OCI-LY7 (cell line): ENCODE data around the gene CEP131. TPM values are rescaled to one million over a fixed set of nuclear protein-coding genes. Genes with fewer than 3 reads are reported as not detected.

ENCODE experiments used
- BruUV-seq: library from RNA; stranded (reverse); fragments of 400-500 nt; replicated peaks from 2 replicates; lab custom pipeline; 2021; lab: Mats Ljungman, UMichigan
- CTCF ChIA-PET: fragments of 300-600 bp; sonication (Branson Sonifier 250); formaldehyde crosslinking; loops from one replicate; lab custom pipeline; 2022; ENCODE audit warnings: antibody characterized with exemption; ENCODE audit not compliant: unreplicated experiment; lab: Charles Lee
- POLR2A ChIA-PET: fragments of 300-600 bp; sonication (Branson Sonifier 250); formaldehyde crosslinking; loops from one replicate; lab custom pipeline; 2022; ENCODE audit warnings: antibody characterized with exemption; lab: Charles Lee
- DNase-seq: peaks from one replicate; pipeline ENCODE4 v3.0.0-alpha.2; 2015; ENCODE audit warnings: low spot score
- H2AFZ ChIP-seq: fragments of 200-600 bp; sonication (generic), shearing (Covaris generic); 2 replicates; pipeline ENCODE4 v1.6.1; 2014; ENCODE audit warnings: mild to moderate bottlenecking, antibody characterized with exemption, low read length, moderate library complexity
- H3K27ac ChIP-seq: fragments of 200-600 bp; sonication (generic); 2 replicates; pipeline ENCODE4 v1.5.1; 2014; ENCODE audit warnings: mixed run types, low read depth, mild to moderate bottlenecking, moderate library complexity, low read length, inconsistent platforms; ENCODE audit not compliant: poor library complexity, severe bottlenecking
- H3K36me3 ChIP-seq: fragments of 200-600 bp; sonication (generic); 2 replicates; pipeline ENCODE4 v1.6.1; 2014; ENCODE audit warnings: mild to moderate bottlenecking, antibody characterized with exemption, low read length, moderate library complexity, mixed read lengths; ENCODE audit not compliant: insufficient read depth
- H3K4me1 ChIP-seq: fragments of 200-600 bp; sonication (generic); 2 replicates; pipeline ENCODE4 v1.5.1; 2014; ENCODE audit warnings: mild to moderate bottlenecking, low read length; ENCODE audit not compliant: insufficient read depth, poor library complexity, severe bottlenecking
- H3K4me2 ChIP-seq: fragments of 200-600 bp; sonication (generic); 2 replicates; pipeline ENCODE4 v1.6.1; 2014; ENCODE audit warnings: mild to moderate bottlenecking, low read length
- H3K4me3 ChIP-seq: fragments of 200-600 bp; sonication (generic); 2 replicates; pipeline ENCODE4 v1.5.1; 2014; ENCODE audit warnings: mild to moderate bottlenecking, low read depth, low read length; ENCODE audit not compliant: poor library complexity, severe bottlenecking
- H3K79me2 ChIP-seq: fragments of 200-600 bp; sonication (generic); 2 replicates; pipeline ENCODE4 v1.6.1; 2016; ENCODE audit warnings: low read depth, mild to moderate bottlenecking, low read length, moderate library complexity, mixed read lengths; ENCODE audit not compliant: insufficient read depth
- H3K9me2 ChIP-seq: fragments of 200-600 bp; sonication (generic); 2 replicates; pipeline ENCODE4 v1.6.1; 2016; ENCODE audit warnings: mild to moderate bottlenecking, low read length, mixed read lengths; ENCODE audit not compliant: insufficient read depth
- H3K9me3 ChIP-seq: fragments of 200-600 bp; sonication (generic); 2 replicates; pipeline ENCODE4 v1.6.1; 2014; ENCODE audit warnings: mild to moderate bottlenecking, mixed run types, low read length, mixed read lengths
- H4K20me1 ChIP-seq: fragments of 200-600 bp; sonication (generic); 2 replicates; pipeline ENCODE4 v1.6.1; 2014; ENCODE audit warnings: mild to moderate bottlenecking, antibody characterized with exemption, low read length, moderate library complexity, mixed read lengths; ENCODE audit not compliant: insufficient read depth
- CTCF ChIP-seq: fragments of 200-600 bp; sonication (generic); conservative IDR thresholded peaks from 2 replicates; pipeline ENCODE4 v1.5.1; 2014; ENCODE audit warnings: mild to moderate bottlenecking, antibody characterized with exemption, low read length, moderate library complexity, mixed read lengths
- EZH2phosphoT487 ChIP-seq: fragments of 200-600 bp; sonication (generic); IDR thresholded peaks from 2 replicates; pipeline ENCODE4 v1.6.1; 2018; ENCODE audit warnings: low read depth, borderline replicate concordance, mild to moderate bottlenecking, mixed run types, antibody characterized with exemption, low read length, moderate library complexity, mixed read lengths
- intact Hi-C: fragments of 100-400 bp; cut with micrococcal nuclease; formaldehyde crosslinking; loops from one replicate; pipeline ENCODE4 v1.10.0; 2022; ENCODE audit not compliant: unreplicated experiment
- total RNA-seq, 2 experiments: library from RNA; depleted of rRNA in 1 of 2; stranded (reverse); fragments of >200 nt in 1 of 2; shearing (Covaris generic) in 1 of 2; gene quantifications; 2 replicates each; pipeline ENCODE4 v1.2.3, GENCODE V29; 2014 to 2022

Gene CEP131
- total RNA-seq, 2 experiments from 2014 or later: 32.9 to 38.6 TPM

GRCh38 chr17:81245665-81246342, 23.0 kb upstream of the CEP131 start:
- H2AFZ ChIP-seq: no peak overlapping the region
- H3K27ac ChIP-seq: no peak overlapping the region
- no peak overlapping the region for H3K4me3 ChIP-seq
- ChIA-PET POLR2A (no interaction called here), CTCF (no interaction called here)
- H3K4me2 ChIP-seq: no peak overlapping the region
- H3K36me3 ChIP-seq: peaks cover 47% of the 10 kb centered on the region
- no peak for DNase-seq
- H3K9me2 ChIP-seq: no peaks in the 10 kb centered on the region
- H3K4me1 ChIP-seq: peaks cover 44% of the 10 kb centered on the region
- BruUV-seq: no TSS peak
- no peaks in the 10 kb centered on the region for H3K9me3 ChIP-seq
- intact Hi-C loops: no loop called here
- H3K79me2 ChIP-seq: peaks cover 6% of the 10 kb centered on the region; the same call in 1 of the 2 replicates
- H4K20me1 ChIP-seq: peaks cover 5% of the 10 kb centered on the region; the same call in 1 of the 2 replicates
- TF ChIP-seq EZH2phosphoT487 (no peak), CTCF (no peak)

- intact Hi-C loops: no loop called here
- Histone ChIP-seq H4K20me1 (peaks cover 5% of the 10 kb centered on the region; the same call in 1 of the 2 replicates), H3K9me3 (no peaks in the 10 kb centered on the region), H3K4me1 (peaks cover 44% of the 10 kb centered on the region), H3K36me3 (peaks cover 47% of the 10 kb centered on the region), H3K9me2 (no peaks in the 10 kb centered on the region), H3K4me3 (no peak overlapping the region), H3K4me2 (no peak overlapping the region), H3K27ac (peak overlapping the region; percentile 23), H3K79me2 (peaks cover 13% of the 10 kb centered on the region), H2AFZ (no peak overlapping the region)
- BruUV-seq: no TSS peak
- ChIA-PET CTCF (interaction anchor here (0.6 kb wide), 1 partner anchor 240 kb away, joined by 3 read pairs; no protein-coding TSS in a partner anchor), POLR2A (no interaction called here)
- DNase-seq: peak; percentile 33
- TF ChIP-seq EZH2phosphoT487: no peak
- no peak for TF ChIP-seq CTCF
Observed at GRCh38 chr17:81245024-81245664, 22.4 kb upstream of the CEP131 start.
